Renal cortex interstitium (tissue), 11 donors: ENCODE data around the gene CLDN6. TPM values are rescaled to one million over a fixed set of nuclear protein-coding genes. Genes with fewer than 3 reads are reported as not detected.
A peak's percentile ranks its signal among the peaks of the same experiment; 100 is the strongest.

Source experiments
- DNase-seq, 11 donors: peaks; one replicate each; pipeline ENCODE4 v3.0.0-alpha.2; 2013; ENCODE audit warnings: low read depth in 9 of 11, low spot score in 4 of 11; ENCODE audit errors: extremely low read depth in 1 of 11
- polyA plus RNA-seq, 3 donors: library from polyadenylated mRNA; unstranded; fragments of 120-200 nt; gene quantifications; one replicate each; pipeline ENCODE4 v1.2.1, GENCODE V29; 2013; ENCODE audit not compliant: insufficient read length in 3 of 3

Gene CLDN6
- polyA plus RNA-seq, 3 donors = 33.8 to 42.0 (median 34.4) TPM

GRCh38 chr16:3035972-3036725 is 18.2 kb upstream of the CLDN6 start:
- DNase-seq = no peak

- DNase-seq = no peak
These were observed 17.4 kb upstream of the CLDN6 start for GRCh38 chr16:3035289-3035971.

GRCh38 chr16:3032624-3033023 is 14.6 kb upstream of the CLDN6 start:
- no peak for DNase-seq

GRCh38 chr16:3030222-3031212 is 12.5 kb upstream of the CLDN6 start:
- DNase-seq = no peak

- no peak for DNase-seq
These were observed 11.7 kb upstream of the CLDN6 start for GRCh38 chr16:3029491-3030221.

DNA sequence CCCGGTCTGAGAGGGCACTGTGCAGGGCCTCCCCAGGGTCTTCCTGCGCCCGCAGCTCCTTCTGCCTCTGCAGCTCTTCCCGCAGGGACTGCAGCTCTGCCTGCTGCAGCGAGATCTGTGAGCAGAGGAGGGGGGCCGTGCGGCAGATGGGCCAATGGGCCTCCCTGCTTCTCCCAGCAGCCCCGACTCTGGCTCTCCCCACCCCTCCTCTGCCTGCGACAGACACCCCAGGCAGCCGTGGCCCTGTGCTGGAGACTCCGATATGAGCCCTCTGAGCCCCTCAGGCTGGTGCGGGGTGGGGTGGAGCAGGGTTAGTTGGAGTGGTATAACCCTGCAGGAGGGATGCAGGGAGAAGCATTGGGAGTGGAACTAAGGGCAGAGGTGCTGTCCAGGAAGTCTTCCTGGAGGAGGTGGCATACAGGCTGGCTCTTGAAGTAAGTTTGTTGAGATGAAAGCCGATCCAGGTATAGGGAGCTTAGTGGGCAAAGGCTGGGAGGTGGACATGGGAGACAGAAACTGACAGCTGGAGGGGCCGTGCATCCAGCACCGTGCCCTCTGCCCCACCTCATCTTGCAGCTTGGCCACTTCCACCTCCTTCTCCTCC is 10.8 kb upstream of the CLDN6 start:
- DNase-seq = no peak

DNA sequence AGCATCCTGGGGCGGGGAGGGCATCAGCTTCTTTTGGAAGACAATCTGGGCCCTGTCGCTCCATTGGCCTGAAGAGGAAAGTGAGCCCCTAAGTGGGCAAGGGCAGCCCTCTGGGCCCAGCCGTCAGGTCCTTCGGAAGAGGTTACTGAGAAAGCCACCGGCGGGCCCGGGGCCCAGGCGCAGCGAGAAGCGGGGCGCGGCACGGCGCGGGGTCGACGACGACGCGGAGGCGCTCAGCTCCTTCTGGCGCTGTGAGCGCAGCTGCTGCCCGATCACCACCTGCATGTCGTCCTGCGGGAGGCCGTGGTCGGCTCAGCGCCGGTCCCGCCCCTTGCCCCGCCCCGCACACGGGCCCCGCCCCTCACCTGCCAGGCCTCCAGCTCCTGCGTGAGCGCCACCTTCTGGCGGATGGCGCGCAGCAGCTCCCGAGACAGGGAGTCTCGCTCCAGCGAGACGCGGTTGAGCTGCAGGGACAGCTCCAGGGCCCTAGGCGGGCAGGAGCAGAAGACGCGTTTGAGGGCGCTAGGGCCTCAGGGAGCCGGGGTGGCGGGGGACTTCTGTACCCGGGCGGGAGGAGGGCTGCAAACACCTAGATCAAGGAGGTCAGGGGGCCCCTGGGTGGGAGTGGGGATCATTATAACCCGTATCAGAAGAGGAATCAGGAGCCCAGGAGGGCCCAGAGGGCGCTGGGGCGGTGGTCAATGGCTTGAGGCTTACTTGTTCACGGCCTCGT is 10.2 kb upstream of the CLDN6 start:
- DNase-seq = peak in 3 of 11 donors; percentile 80 to 83 (median 82)

DNA sequence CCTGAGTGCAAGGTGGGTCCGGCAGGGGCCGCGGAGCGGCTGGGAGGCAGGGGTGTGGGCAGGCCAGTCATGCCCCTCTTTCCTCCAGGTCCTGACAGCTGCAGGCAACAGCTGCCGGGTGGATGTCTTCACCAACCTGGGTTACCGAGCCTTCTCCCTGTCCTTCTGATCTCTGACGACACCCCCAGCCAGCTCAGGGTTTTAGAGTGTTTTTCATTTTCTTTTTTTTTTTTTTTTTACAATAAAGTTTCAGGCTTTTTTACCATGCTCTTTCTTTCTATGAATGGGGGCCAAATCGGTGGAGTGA is 9.5 kb upstream of the CLDN6 start:
- no peak for DNase-seq

DNA sequence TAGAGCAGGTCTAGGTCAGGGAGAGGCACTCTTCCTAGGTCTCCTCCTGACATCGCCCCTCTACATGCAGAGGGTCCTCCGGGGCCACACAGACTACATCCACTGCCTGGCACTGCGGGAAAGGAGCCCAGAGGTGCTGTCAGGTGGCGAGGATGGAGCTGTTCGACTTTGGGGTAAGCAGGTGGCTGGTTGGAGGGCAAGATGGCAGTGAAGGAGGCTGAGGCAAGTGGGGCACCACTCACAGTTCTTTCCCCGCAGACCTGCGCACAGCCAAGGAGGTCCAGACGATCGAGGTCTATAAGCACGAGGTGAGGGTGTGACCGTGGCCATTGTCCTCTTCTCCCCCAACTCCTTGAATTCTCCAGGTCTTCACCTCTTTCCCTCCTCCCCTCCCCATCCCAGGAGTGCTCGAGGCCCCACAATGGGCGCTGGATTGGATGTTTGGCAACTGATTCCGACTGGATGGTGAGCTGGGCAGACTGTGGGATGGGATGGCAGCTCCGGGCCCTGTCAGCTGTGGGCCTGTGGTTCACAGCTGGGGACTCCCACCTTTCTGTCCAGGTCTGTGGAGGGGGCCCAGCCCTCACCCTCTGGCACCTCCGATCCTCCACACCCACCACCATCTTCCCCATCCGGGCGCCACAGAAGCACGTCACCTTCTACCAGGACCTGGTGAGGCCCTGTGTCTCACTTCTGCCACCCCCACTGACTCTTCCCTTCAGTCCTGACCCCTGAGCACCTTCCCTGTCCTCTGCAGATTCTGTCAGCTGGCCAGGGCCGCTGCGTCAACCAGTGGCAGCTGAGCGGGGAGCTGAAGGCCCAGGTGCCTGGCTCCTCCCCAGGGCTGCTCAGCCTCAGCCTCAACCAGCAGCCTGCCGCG is 8.9 kb upstream of the CLDN6 start:
- no peak for DNase-seq

DNA sequence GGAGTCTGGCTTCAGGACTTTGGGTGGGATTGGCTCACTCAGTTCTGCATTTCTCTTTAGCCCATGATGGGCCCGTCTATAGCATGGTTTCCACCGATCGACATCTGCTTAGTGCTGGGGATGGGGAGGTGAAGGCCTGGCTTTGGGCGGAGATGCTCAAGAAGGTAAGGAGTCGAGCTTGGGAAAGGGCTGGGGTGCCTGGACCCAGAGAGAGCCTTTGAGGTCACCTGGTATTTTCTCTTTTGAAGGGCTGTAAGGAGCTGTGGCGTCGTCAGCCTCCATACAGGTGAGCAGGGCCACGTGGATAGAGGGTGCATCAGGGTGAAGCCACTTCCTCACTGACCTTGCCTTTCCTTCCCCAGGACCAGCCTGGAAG is 8.0 kb upstream of the CLDN6 start:
- DNase-seq = no peak

- DNase-seq = no peak
These were observed 7.3 kb upstream of the CLDN6 start for GRCh38 chr16:3025032-3026002.

DNA sequence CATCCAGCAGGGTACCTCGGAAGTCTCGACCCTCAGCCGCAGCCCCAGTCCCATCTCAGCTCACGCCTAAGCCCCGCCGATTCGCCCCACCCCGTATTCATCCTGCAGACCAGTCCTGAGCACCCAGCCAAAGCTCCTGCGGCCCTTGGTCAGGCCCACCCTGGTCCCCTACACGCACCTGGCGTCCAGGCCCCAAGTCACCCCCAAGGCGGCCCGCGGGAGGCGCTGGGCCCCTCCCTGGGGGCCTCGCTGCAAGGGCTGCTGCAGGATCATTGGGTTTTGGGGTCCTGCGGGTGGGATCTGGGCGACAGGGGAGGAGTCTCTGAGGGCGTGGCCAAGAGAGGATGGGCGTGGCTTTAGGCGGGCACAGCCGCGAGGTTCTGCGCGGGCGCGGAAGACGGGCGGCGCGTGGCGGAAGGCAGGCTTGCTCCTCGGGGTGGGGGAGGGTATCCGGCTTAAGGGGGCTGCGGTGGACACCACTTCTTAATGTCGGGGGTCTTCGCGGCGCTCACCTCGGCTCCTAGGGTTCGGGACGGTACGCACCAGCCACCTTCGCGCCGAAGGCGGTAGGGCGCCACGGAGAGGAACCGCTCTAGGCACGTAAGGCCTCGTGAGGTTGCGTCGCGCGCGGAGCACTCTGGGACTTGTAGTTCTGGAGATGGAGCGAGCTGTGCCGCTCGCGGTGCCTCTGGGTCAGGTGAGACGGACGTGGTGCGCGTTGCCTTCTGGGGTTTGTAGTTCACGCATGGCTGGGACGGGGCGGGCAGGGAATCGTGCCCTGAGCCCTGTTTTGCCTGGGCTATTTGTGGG is 5.9 kb upstream of the CLDN6 start, which contains the start of the genes HCFC1R1 and THOC6:
Gene HCFC1R1 (minus strand): TSS at position 274 of the 810 bp plus-strand sequence. CDS start 1 bp downstream, at position 273.
Gene THOC6 (plus strand): TSS at position 367 of the 810 bp plus-strand sequence. CDS start 292 bp downstream, at position 659.
- peak in 10 of 11 donors; percentile 90 to 97 (median 95) for DNase-seq

DNA sequence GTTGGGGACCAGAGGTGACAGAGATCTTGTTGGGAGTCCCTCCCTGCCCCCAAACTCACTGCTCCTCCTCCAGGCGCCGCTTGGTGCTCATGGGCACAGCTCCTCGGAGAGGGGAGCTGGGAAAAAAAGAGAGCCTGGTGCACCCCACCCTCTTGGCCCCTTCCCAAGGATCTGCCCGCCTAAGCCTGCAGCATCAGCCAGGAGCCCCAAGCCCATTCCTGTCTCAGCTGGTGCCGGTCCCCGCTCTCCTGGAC is 5.4 kb upstream of the CLDN6 start:
- no peak for DNase-seq

- DNase-seq = no peak
These were observed 4.9 kb upstream of the CLDN6 start for GRCh38 chr16:3022684-3023414.
